ENCODE measurements around the gene VSIG10. TPM values are rescaled to one million over a fixed set of nuclear protein-coding genes. Genes with fewer than 3 reads are reported as not detected.

VSIG10 gene
- total RNA-seq, 1 donor from 2014 or later = 33.8 TPM

GRCh38 chr12:118101051-118101450 lies 2.8 kb downstream of the VSIG10 start:
- H3K4me3 Mint-ChIP-seq (ENCODE audit: low read depth) = no peak overlapping the region
- no peak for TF ChIP-seq CTCF (IDR thresholded peaks at IDR 0.05; ENCODE audit: unreplicated experiment)
- DNase-seq (ENCODE audit: low spot score, unreplicated experiment) = no peak
- H3K9me3 Mint-ChIP-seq (ENCODE audit: low read depth) = no peaks in the 10 kb centered on the region
- H3K4me1 Mint-ChIP-seq (ENCODE audit: low read depth) = peaks cover 10% of the 10 kb centered on the region
- H3K27ac Mint-ChIP-seq = no peak overlapping the region
- no peaks in the 10 kb centered on the region for H3K27me3 Mint-ChIP-seq
- H3K36me3 Mint-ChIP-seq (ENCODE audit: insufficient read depth) = no peaks in the 10 kb centered on the region

- no peaks in the 10 kb centered on the region for H3K9me3 Mint-ChIP-seq (ENCODE audit: low read depth)
- H3K4me3 Mint-ChIP-seq (ENCODE audit: low read depth) = no peak overlapping the region
- H3K27me3 Mint-ChIP-seq = no peaks in the 10 kb centered on the region
- H3K4me1 Mint-ChIP-seq (ENCODE audit: low read depth) = peaks cover 8% of the 10 kb centered on the region
- H3K36me3 Mint-ChIP-seq (ENCODE audit: insufficient read depth) = no peaks in the 10 kb centered on the region
- no peak for TF ChIP-seq CTCF (IDR thresholded peaks at IDR 0.05; ENCODE audit: unreplicated experiment)
- no peak overlapping the region for H3K27ac Mint-ChIP-seq
- no peak for DNase-seq (ENCODE audit: low spot score, unreplicated experiment)
These were observed 4.7 kb downstream of the VSIG10 start for GRCh38 chr12:118098911-118099671.

GRCh38 chr12:118098401-118098800 lies 5.4 kb downstream of the VSIG10 start:
- no peak overlapping the region for H3K4me3 Mint-ChIP-seq (ENCODE audit: low read depth)
- H3K27ac Mint-ChIP-seq = no peak overlapping the region

GRCh38 chr12:118094039-118094438 lies 9.8 kb downstream of the VSIG10 start:
- Mint-ChIP-seq H3K27me3 (no peaks in the 10 kb centered on the region), H3K36me3 (ENCODE audit: insufficient read depth) (peaks cover 10% of the 10 kb centered on the region), H3K9me3 (ENCODE audit: low read depth) (no peaks in the 10 kb centered on the region), H3K4me3 (ENCODE audit: low read depth) (no peak overlapping the region), H3K27ac (no peak overlapping the region), H3K4me1 (ENCODE audit: low read depth) (peaks cover 7% of the 10 kb centered on the region)
- no peak for DNase-seq (ENCODE audit: low spot score, unreplicated experiment)
- TF ChIP-seq CTCF (IDR thresholded peaks at IDR 0.05; ENCODE audit: unreplicated experiment) = no peak

More at GRCh38 chr12:118098401-118098800, 5.4 kb downstream of the VSIG10 start:
- no peak for DNase-seq (ENCODE audit: low spot score, unreplicated experiment)
- Mint-ChIP-seq H3K9me3 (ENCODE audit: low read depth) (no peaks in the 10 kb centered on the region), H3K27me3 (no peaks in the 10 kb centered on the region), H3K36me3 (ENCODE audit: insufficient read depth) (no peaks in the 10 kb centered on the region), H3K4me1 (ENCODE audit: low read depth) (peaks cover 8% of the 10 kb centered on the region)
- TF ChIP-seq CTCF (IDR thresholded peaks at IDR 0.05; ENCODE audit: unreplicated experiment) = no peak

GRCh38 chr12:118089782-118090181 lies 14.0 kb downstream of the VSIG10 start:
- peaks cover 14% of the 10 kb centered on the region for H3K36me3 Mint-ChIP-seq (ENCODE audit: insufficient read depth)
- H3K27ac Mint-ChIP-seq = no peak overlapping the region
- peaks cover 3% of the 10 kb centered on the region for H3K4me1 Mint-ChIP-seq (ENCODE audit: low read depth)
- H3K27me3 Mint-ChIP-seq = no peaks in the 10 kb centered on the region
- H3K9me3 Mint-ChIP-seq (ENCODE audit: low read depth) = no peaks in the 10 kb centered on the region
- H3K4me3 Mint-ChIP-seq (ENCODE audit: low read depth) = no peak overlapping the region
- no peak for TF ChIP-seq CTCF (IDR thresholded peaks at IDR 0.05; ENCODE audit: unreplicated experiment)
- DNase-seq (ENCODE audit: low spot score, unreplicated experiment) = no peak

All from progenitor cell of endocrine pancreas (in vitro differentiated cells).